GM18858 (cell line): ENCODE data around the gene AGTR1.

Experiments
- ATAC-seq: cut with Tn5 transposase; IDR thresholded peaks from one replicate; pipeline ENCODE4 v1.9.1; 2021; ENCODE audit not compliant: unreplicated experiment

AGTR1 gene

GRCh38 chr3:148697306-148698189 lies at the start of gene AGTR1:
AGTR1 (plus strand) TSS chr3:148697903; CDS start chr3:148741036, 43,133 bp downstream.
- no peak for ATAC-seq

- no peak for ATAC-seq
These were observed 48.9 kb upstream of the AGTR1 start for GRCh38 chr3:148648685-148649352.

GRCh38 chr3:148651549-148651948 lies 46.2 kb upstream of the AGTR1 start:
- no peak for ATAC-seq

- no peak for ATAC-seq
These were observed 43.3 kb upstream of the AGTR1 start for GRCh38 chr3:148654433-148654832.

- ATAC-seq = no peak
These were observed 40.2 kb upstream of the AGTR1 start for GRCh38 chr3:148657470-148657869.

DNA sequence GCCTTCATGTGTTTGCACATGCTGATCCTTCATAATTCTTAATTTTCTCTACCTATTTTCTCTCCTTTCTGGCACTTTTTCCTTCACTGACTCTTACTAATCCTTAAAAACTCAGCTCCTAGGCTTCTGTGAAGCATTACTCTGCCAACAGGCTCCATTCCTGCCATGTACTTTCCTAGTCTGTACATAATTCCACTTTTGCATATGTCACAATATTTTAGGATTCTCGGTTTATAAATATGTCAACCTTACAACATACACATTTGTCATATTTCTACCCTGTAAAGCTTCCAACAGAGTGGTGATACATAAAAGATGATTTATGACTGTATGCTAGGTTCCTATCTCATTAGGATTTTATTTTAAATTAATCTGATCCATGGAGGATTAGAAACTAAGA lies 38.2 kb upstream of the AGTR1 start:
- ATAC-seq = no peak

DNA sequence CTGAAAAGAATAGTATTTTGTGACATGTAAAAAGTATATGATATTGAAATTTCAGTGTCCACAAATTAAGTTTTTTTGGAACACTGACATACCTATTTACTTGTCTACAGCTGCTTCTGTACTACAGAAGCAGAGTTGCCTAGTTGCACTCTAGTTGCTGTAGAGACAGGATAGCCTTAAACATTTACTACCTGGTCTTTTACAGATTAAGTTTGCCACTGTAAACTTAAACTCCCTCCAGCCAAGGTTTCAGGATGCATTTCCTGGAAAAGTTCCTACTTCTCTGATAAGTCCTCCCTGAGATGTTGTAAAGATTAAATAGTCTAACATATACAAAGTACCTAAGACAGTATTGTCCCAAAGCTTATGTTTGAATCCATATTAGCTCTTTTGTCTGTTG lies 17.4 kb upstream of the AGTR1 start:
- no peak for ATAC-seq

DNA sequence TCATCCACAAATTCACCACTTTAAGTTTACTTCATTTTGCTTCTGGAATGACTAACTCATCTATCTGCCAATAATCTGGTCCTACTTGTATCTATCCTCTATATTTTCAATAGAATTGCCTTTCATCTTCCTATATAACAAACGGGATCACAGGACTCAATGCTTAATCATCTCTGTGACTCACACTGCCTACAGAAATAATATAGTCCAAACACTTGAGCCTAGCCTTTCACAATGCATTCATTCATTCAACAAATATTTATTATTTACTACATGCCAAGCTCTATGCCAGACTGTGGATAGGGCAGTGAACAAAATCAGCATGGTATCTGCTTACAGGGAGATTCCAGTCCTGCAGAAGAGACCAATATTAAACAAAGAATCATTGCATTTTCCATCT lies 16.6 kb upstream of the AGTR1 start:
- ATAC-seq = no peak

- ATAC-seq = no peak
These were observed 14.7 kb upstream of the AGTR1 start for GRCh38 chr3:148682997-148683396.

DNA sequence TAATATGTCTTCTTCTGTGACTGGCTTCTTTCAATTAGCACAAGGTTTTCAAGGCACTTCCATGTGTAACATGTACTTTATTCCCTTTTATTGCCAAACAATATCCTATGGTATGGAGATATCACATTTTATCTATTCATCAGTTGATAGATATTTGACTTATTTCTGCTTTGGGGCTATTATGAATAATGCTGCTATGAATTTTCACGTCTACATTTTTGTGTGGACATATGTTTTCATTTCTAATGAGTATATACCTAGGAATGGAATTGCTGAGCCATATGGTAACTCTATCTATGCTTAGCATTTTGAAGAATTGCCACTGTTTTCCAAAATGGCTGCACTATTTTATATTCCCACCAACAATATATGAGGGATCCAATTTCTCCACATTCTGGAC lies 3.6 kb upstream of the AGTR1 start:
- no peak for ATAC-seq

DNA sequence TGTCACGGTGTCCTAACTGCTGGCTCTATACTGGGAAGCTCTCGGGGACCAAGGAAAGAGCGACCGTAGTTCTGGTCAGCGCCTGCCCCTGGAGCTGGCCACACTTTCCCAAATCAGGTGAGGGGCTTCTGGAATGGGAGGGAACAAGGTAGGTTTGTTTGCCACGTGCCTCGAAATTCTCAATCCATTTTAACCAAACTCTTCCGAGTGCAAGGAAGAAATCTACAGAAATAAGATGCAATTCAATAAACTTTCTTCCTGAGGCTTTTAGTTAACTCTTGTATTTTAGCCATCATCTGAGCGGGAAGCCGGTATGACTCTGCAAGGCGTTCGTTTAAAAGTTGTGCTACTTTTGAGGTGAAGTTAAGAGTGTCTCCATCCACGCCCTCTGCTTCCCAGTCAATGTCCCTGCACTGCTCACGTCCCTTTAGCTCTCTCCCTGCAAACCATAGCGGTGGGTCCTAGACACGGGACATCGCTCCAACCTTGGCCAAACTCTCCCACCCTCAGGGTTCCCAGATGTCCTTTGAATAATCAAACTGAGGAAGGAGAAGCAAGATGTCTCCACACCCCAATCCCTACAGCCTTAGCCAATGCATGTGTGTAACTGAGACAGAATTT lies 597 bp downstream of the AGTR1 start:
- ATAC-seq = no peak

DNA sequence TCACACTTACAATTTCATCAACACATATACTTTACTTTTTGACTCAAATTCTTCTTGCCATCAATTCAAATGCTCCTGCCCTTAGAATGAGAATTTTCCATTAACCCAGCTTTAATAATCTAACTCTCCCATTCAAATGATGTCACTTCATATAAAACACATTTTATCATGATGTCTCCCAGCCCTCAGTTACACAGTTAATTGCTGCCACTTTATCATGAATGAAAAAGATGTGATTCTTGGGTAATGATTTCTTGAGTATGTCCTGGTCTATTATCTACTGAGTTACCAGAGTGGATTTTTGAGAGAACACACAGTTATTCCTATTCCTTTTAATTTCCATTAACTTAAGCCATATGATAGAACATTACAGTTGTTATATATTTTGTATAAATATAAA lies 7.6 kb downstream of the AGTR1 start:
- no peak for ATAC-seq

GRCh38 chr3:148707601-148708380 lies 10.1 kb downstream of the AGTR1 start:
- ATAC-seq = no peak

GRCh38 chr3:148708409-148708808 lies 10.7 kb downstream of the AGTR1 start:
- ATAC-seq = no peak

DNA sequence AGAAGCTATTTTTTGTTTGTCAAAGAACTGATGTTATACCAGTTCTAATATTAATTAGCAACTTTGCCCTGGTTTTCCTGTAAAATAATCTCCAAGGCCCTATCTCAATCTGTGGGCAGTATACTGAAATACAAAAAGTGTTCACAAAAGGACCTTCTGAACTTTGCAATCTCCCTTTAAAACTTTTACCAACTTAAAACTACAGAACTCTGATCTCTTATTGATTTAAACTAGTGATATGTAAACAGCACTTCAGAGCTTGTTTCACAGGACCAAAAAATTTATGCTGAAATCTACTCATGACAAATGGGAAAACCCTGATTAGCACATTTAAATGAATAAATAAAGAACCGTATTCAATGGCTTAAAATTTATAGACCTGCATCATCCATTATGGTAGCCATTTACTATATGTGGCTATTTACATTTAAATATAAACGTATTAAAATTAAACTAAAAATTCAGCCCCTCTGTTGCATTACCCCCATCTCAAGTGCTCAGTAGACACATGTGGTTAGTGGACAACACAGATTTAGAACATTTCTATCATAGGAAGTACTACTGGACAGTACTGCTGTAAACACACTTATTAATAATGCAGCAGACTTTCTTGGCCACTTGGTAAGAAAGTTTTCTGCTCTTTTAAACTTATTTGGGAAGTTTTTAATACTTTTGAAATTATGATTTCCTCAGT lies 12.0 kb downstream of the AGTR1 start:
- ATAC-seq = no peak

DNA sequence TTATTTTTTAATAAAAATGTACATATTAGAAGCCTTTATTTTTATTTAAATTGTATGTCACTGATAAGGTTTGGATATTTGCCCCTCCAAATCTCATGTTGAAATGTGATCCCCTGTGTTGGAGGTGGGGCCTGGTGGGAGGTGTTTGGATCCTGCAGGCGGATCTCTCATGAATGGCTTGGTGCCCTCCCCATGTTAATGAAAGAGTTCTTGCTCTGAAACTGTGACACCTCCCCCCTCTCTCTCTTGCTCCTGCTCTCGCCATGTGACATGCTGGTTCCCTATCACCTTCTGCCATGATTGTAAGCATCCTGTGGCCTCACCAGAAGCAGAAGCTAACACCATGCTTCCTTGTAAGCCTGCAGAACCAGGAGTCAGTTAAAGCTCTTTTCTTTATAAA lies 13.0 kb downstream of the AGTR1 start:
- no peak for ATAC-seq

DNA sequence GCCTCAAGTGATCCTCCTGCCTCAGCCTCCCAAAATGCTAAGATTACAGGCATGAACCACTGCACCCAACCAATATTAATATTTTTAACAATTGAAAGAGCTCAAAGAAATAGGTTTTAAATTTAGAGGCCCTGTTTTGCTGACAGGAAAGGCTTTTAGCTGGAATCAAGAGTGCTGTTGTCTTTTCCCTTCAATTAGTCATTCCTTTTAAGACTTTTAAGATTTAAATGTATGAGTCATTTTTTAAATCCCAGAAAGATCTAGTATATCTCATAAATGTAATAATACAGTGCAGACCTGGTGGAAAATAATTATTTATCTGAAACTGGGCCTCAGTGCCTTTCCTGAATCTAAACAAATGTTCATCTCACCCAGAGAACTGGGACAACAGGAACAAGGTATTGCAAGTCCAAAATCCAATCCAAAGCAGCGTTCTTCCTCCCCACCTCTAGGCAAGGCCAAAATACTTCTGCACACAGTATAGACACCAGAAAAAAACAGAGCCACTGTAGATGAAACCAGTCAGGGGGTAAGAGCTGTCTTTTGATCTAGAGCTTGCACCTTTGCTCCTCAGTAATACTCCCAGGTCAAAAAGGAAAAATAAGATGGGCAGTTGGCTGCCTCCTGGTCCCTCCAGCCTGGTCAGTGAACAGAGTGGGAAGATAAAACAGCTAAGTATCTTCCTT lies 14.4 kb downstream of the AGTR1 start:
- no peak for ATAC-seq

- no peak for ATAC-seq
These were observed 16.8 kb downstream of the AGTR1 start for GRCh38 chr3:148714521-148714920.

DNA sequence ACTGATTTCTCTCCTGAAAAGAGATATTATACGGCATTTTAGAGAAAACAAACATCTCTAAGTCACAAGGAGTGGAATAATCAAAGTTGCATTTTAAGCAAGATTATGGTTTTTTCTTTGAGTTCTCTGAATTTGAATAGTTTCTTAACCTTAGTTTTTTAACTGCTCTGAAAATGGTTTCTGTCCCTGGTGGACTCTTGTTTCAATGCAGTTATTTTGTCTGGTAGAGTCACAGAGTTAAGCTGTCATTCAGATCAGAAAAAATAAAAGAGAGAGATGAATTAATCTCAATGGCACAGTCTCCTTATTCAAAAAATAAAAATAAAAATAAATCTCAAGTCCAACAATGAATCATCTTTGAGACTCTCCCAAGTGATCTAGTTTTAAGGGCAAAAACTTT lies 19.0 kb downstream of the AGTR1 start:
- no peak for ATAC-seq
